Spinal cord (tissue), 10 donors: Measurements from ENCODE around the gene PLXNA2. TPM values are rescaled to one million over a fixed set of nuclear protein-coding genes. Genes with fewer than 3 reads are reported as not detected.

Experiments used
- DNase-seq, 6 donors: peaks; one replicate each; pipeline versions ENCODE4 v3.0.0 to v3.0.0-alpha.2; 2013 to 2015; ENCODE audit warnings: low spot score in 6 of 6, low read depth in 4 of 6
- H3K27ac ChIP-seq: one replicate; pipeline ENCODE4 v1.5.1; 2013; ENCODE audit warnings: low read depth, low read length, control low read depth
- H3K27me3 ChIP-seq: one replicate; pipeline ENCODE4 v1.6.1; 2013; ENCODE audit warnings: low read length; ENCODE audit not compliant: control insufficient read depth, insufficient read depth
- H3K36me3 ChIP-seq: one replicate; pipeline ENCODE4 v1.6.1; 2013; ENCODE audit warnings: low read length; ENCODE audit not compliant: control insufficient read depth, insufficient read depth
- H3K4me1 ChIP-seq: one replicate; pipeline ENCODE4 v1.6.1; 2013; ENCODE audit warnings: low read length; ENCODE audit not compliant: control insufficient read depth, insufficient read depth
- H3K4me3 ChIP-seq: one replicate; pipeline ENCODE4 v1.5.1; 2013; ENCODE audit warnings: low read depth, low read length, control low read depth
- H3K9me3 ChIP-seq: one replicate; pipeline ENCODE4 v1.6.1; 2013; ENCODE audit warnings: low read length; ENCODE audit not compliant: control insufficient read depth, insufficient read depth
- WGBS: methylation state at CpG from one replicate; pipeline ENCODE4 v1.1.5; 2013; ENCODE audit warnings: missing lambda C conversion rate; ENCODE audit not compliant: insufficient coverage; 5-methylcytosine and 5-hydroxymethylcytosine counted together
- polyA plus RNA-seq, 2 donors: library from polyadenylated mRNA; unstranded; fragments of 120-200 nt; gene quantifications; one replicate each; pipeline ENCODE4 v1.2.1, GENCODE V29; 2013; ENCODE audit not compliant: insufficient read length in 2 of 2
- total RNA-seq, 2 donors: library from RNA; depleted of rRNA in 1 of 2; stranded (reverse); fragments of 120-200 nt in 1 of 2; fragments of >200 nt in 1 of 2; gene quantifications; one replicate each; pipeline versions ENCODE4 v1.2.3 to v1.2.4, GENCODE V29; 2013 to 2014
- donor health status: healthy.

Gene PLXNA2
- total and polyA plus RNA-seq, 4 donors, result 22.0 to 52.8 (median 39.7) TPM

DNA sequence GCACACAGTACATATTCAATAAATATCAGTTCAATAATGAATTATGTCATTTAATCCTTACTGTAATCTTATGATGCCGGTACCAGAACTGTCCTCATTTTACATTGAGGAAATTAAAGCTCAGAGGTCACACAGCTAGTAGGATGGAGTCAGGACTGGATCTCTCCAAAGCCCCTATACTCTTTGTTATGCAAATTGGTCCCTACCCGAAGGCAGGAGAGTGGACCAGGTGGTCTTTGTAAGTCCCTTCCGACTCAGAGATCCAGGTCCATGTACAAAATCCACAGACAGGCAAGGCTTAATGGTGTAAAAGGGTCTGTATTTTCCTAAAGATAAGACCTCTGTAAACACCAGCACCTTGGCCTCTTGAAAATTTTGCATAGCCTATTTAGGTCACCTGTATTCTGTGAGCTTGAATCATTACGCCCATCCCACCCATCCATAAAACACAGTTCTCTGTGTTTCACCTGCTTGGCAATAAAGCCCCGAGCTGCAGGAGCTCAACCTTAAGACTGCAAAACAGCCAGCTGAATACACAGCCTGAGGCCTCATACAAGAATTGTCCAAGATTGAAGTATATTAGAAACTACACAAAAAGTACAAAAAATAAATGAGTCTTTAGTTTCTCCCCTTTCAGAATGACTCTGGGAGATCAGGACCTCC is 41.7 kb downstream of the PLXNA2 start:
- Histone ChIP-seq H3K27me3 (no peaks in the 10 kb centered on the region), H3K9me3 (no peaks in the 10 kb centered on the region), H3K36me3 (peaks cover 14% of the 10 kb centered on the region), H3K27ac (peak overlapping the region; percentile 17), H3K4me3 (no peak overlapping the region), H3K4me1 (peaks cover 38% of the 10 kb centered on the region)
- WGBS, result 75% methylated on average over 1 of the region's 5 CpGs
- peak in 1 of 6 donors; percentile 15 for DNase-seq

DNA sequence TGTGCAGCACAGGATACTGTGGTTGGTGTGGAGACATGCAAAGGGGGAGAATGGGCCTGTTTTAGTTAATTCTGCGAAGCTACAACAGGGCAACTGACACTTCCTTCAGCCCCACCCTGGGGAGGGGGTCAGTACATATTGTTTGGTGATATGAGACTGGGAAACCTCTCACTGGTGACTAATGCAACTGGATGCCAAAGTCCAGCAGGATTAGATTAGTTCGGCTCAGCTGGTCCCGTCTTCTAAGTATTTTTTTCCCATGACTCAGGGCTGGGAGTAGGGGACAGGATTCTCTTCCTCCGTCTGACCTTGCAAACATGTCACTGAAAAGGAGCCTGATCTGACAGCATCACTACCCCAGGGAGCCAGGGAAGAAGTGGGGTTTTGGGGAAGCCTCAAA is 43.0 kb downstream of the PLXNA2 start:
- Histone ChIP-seq H3K36me3 (peaks cover 6% of the 10 kb centered on the region), H3K4me1 (peaks cover 38% of the 10 kb centered on the region), H3K27me3 (no peaks in the 10 kb centered on the region), H3K4me3 (no peak overlapping the region), H3K27ac (no peak overlapping the region), H3K9me3 (no peaks in the 10 kb centered on the region)
- WGBS, result 40% methylated on average over 1 of the region's 4 CpGs
- DNase-seq, result no peak

GRCh38 chr1:208200116-208200515 is 44.1 kb downstream of the PLXNA2 start:
- Histone ChIP-seq H3K27ac (no peak overlapping the region), H3K27me3 (no peaks in the 10 kb centered on the region), H3K9me3 (no peaks in the 10 kb centered on the region), H3K4me1 (peaks cover 33% of the 10 kb centered on the region), H3K4me3 (no peak overlapping the region), H3K36me3 (peaks cover 5% of the 10 kb centered on the region)
- DNase-seq, result no peak
- WGBS, result 86% methylated on average over 1 of the region's 2 CpGs

DNA sequence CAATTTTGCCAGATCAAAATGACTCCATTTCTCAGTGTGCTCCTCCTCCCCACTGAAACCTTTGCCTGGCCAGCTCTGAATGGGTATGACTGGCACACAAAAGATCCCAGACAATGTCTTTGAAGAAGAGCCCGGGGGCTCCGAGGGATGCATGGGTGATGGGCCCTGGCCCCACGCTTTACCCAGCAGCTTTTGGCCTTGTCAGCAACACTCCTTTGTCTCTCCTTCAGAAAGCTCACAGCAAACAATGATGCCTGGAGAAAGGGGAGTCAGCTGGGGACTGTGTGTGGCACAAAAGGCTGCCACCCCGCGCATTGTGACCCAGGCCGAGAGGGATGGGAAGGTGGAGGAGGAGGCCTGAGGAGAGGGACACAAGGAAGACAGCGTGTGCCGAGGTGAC is 45.9 kb downstream of the PLXNA2 start:
- H3K27ac ChIP-seq, result no peak overlapping the region
- 31% methylated on average over 8 of the region's 8 CpGs for WGBS
- H3K36me3 ChIP-seq, result peaks cover 8% of the 10 kb centered on the region
- no peak overlapping the region for H3K4me3 ChIP-seq
- H3K4me1 ChIP-seq, result peaks cover 18% of the 10 kb centered on the region
- DNase-seq, result peak in 1 of 6 donors; percentile 58
- no peaks in the 10 kb centered on the region for H3K27me3 ChIP-seq
- no peaks in the 10 kb centered on the region for H3K9me3 ChIP-seq

DNA sequence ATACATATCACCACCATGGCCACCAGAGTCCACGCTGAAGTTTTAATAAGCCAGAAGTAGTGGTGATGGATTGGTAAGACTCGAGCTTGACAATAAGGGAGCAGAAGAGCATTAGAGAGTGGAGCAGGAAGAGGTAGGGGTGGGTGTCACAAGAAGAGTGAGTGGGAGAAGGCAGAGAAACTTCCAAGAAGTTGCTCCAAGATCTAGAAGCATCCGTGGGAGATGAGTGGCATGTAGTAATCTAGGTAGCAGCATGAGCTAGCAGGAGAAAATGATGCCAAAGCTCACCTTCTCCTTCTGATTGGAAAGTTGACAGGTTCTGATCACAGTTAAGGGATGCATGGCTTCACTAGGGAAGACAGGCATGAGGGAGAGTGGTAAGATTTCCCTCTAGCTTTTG is 49.2 kb downstream of the PLXNA2 start:
- no peaks in the 10 kb centered on the region for H3K9me3 ChIP-seq
- no peak overlapping the region for H3K4me3 ChIP-seq
- H3K4me1 ChIP-seq, result peaks cover 7% of the 10 kb centered on the region
- H3K36me3 ChIP-seq, result peaks cover 14% of the 10 kb centered on the region
- no peak for DNase-seq
- H3K27me3 ChIP-seq, result no peaks in the 10 kb centered on the region
- no peak overlapping the region for H3K27ac ChIP-seq
- WGBS, result 63% methylated on average over 2 of the region's 3 CpGs

DNA sequence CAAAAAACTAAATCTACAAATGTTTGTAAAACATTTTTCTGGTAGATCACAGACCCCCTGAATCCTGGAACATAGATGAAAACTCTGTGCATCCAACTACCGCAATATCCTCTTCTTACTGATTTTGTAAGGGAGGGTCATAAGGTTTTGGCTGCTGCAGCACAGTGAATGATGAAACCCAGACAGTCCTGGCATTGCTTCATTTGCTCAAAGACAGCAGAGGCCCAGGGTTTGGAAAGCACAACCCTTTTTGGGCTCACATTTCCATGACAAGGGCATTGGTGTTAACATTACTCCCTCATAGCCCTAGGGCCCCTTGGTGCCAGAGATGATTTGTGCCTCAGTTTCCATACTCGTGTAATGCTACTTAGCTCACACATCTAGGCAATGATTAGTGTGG is 51.2 kb downstream of the PLXNA2 start:
- Histone ChIP-seq H3K27me3 (no peaks in the 10 kb centered on the region), H3K9me3 (no peaks in the 10 kb centered on the region), H3K4me1 (peaks cover under 1% of the 10 kb centered on the region), H3K27ac (no peak overlapping the region), H3K36me3 (peaks cover 13% of the 10 kb centered on the region), H3K4me3 (no peak overlapping the region)
- no peak for DNase-seq
- WGBS, result 83% methylated on average over 1 of the region's 2 CpGs

DNA sequence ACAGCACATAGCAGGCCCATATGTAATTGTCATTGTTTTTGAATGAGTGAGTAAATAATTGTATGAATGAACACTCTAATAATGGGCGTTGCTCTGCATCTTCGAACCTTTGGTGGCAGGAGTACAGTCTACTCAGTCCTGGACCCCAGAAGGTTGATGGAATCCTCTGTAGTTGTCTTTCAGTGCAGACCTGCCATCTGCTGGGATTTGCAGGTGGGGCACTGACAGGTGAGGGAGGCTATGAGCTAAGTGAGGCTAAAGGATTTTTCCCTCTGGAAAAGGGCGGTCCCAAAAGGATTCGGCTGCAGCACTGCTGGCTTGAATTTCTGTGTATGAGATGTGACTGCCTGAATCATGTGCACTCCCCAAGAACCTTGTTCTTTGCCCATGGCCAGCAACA is 53.4 kb downstream of the PLXNA2 start:
- Histone ChIP-seq H3K9me3 (no peaks in the 10 kb centered on the region), H3K36me3 (peaks cover 13% of the 10 kb centered on the region), H3K27me3 (no peaks in the 10 kb centered on the region), H3K4me3 (no peak overlapping the region), H3K4me1 (no peaks in the 10 kb centered on the region), H3K27ac (no peak overlapping the region)
- 87% methylated on average over 2 of the region's 4 CpGs for WGBS
- DNase-seq, result no peak

DNA sequence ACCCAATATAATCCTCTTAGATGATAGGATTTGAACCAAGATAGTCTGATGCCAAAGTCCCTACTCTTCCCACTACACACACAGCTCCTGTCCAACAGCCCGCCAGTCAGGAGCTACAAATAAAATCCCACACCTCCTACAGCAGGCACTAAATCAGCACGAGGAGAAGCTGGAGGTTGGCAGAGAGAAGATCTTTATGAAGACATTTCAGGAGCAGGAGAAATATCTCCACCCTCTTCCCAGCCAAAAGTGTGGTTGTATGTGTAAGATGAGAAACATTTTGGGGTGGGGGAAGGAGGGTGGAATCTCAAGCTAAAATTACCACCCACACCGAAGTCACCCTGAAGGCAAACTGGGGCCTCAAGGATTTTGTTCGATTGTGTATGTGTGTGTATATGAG is 54.5 kb downstream of the PLXNA2 start:
- no peak overlapping the region for H3K27ac ChIP-seq
- no CpG with 5 or more reads among the region's 4 CpGs for WGBS
- no peaks in the 10 kb centered on the region for H3K9me3 ChIP-seq
- DNase-seq, result peak in 1 of 6 donors; percentile 22
- H3K4me1 ChIP-seq, result peaks cover 6% of the 10 kb centered on the region
- H3K4me3 ChIP-seq, result no peak overlapping the region
- peaks cover 10% of the 10 kb centered on the region for H3K36me3 ChIP-seq
- H3K27me3 ChIP-seq, result no peaks in the 10 kb centered on the region

GRCh38 chr1:208189183-208189582 is 55.0 kb downstream of the PLXNA2 start:
- no peak overlapping the region for H3K27ac ChIP-seq
- H3K9me3 ChIP-seq, result no peaks in the 10 kb centered on the region
- no peak for DNase-seq
- 83% methylated on average over 1 of the region's 2 CpGs for WGBS
- no peaks in the 10 kb centered on the region for H3K27me3 ChIP-seq
- H3K36me3 ChIP-seq, result peaks cover 10% of the 10 kb centered on the region
- H3K4me3 ChIP-seq, result no peak overlapping the region
- peaks cover 11% of the 10 kb centered on the region for H3K4me1 ChIP-seq

DNA sequence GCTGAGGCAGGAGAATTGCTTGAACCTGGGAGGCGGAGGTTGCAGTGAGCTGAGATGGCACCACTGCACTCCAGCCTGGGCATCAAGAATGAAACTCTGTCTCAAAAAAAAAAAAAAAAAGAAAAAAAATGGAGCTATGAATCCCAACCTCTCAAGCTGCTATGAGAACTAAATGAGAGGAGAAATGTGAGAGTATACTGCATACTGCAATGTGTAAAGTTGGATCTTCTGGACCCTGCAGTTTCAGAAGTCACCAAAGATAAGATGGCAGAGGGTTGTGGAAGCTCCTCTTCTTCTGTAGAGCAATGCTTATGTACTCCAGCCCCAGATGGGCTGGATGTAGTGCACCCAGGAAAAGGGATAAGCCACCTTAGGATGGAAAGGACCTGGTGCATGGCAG is 55.6 kb downstream of the PLXNA2 start:
- H3K4me3 ChIP-seq, result no peak overlapping the region
- H3K4me1 ChIP-seq, result peaks cover 11% of the 10 kb centered on the region
- H3K36me3 ChIP-seq, result peaks cover 10% of the 10 kb centered on the region
- H3K9me3 ChIP-seq, result no peaks in the 10 kb centered on the region
- no peak overlapping the region for H3K27ac ChIP-seq
- no peak for DNase-seq
- H3K27me3 ChIP-seq, result no peaks in the 10 kb centered on the region
- 100% methylated on average over 1 of the region's 1 CpG for WGBS
